Ovary (tissue), 3 donors: ENCODE measurements around the gene SHISA3.

Source experiments
- CTCF ChIP-seq, 3 donors: fragments of 450-650 bp in 2 of 3; fragments of 200-600 bp in 1 of 3; IDR thresholded peaks; one replicate each; pipeline versions ENCODE4 v1.5.1 to v1.8.0; 2016 to 2022; ENCODE audit warnings: antibody characterized with exemption in 3 of 3, mild to moderate bottlenecking in 1 of 3
- POLR2A ChIP-seq: fragments of 450-650 bp; IDR thresholded peaks from one replicate; pipeline ENCODE4 v1.6.1; 2017; ENCODE audit warnings: antibody characterized with exemption, mild to moderate bottlenecking, moderate library complexity
- donor health status: DM: no; HTN: no; CAD: no.

GRCh38 chr4:42398871-42399331 lies 1.6 kb downstream of the SHISA3 start:
- TF ChIP-seq CTCF (IDR thresholded peaks at IDR 0.05): no peak
- TF ChIP-seq POLR2A: no peak
